Pericardium fibroblast (primary cell): Measurements from ENCODE around the gene CACNA1E. TPM values are rescaled to one million over a fixed set of nuclear protein-coding genes. Genes with fewer than 3 reads are reported as not detected.

Experiments used
- total RNA-seq: library from RNA; depleted of rRNA; stranded (reverse); fragments of >200 nt; gene quantifications from 2 replicates; pipeline ENCODE4 v1.2.3, GENCODE V29; 2015

CACNA1E gene
- total RNA-seq = not detected in 2 replicates

GRCh38 chr1:181483285-181484195 lies at the start of gene CACNA1E:
Gene CACNA1E, plus strand, starts transcription at chr1:181483517. Its CDS starts 228 bp downstream, at chr1:181483745.

